H9 (cell line): Measurements from ENCODE around the gene UNC5A. TPM values are rescaled to one million over a fixed set of nuclear protein-coding genes. Genes with fewer than 3 reads are reported as not detected.

ENCODE experiments used
- DNase-seq: peaks from one replicate; pipeline ENCODE4 v3.0.0-alpha.2; 2017
- H2AFZ ChIP-seq: one replicate; pipeline ENCODE4 v1.6.1; 2013; ENCODE audit warnings: mild to moderate bottlenecking, low read length, control low read depth, moderate library complexity
- H2AK5ac ChIP-seq: 2 replicates; pipeline ENCODE4 v1.6.1; 2013; ENCODE audit warnings: low read length, control low read depth, mixed read lengths; ENCODE audit not compliant: insufficient read length
- H2BK120ac ChIP-seq: one replicate; pipeline ENCODE4 v1.6.1; 2013; ENCODE audit warnings: low read depth, mild to moderate bottlenecking, low read length, control low read depth, inconsistent platforms; ENCODE audit not compliant: poor library complexity, severe bottlenecking
- H2BK12ac ChIP-seq: 2 replicates; pipeline ENCODE4 v1.6.1; 2013; ENCODE audit warnings: low read length, control low read depth, mixed read lengths, low read depth; ENCODE audit not compliant: insufficient read length
- H2BK15ac ChIP-seq: 2 replicates; pipeline ENCODE4 v1.6.1; 2013; ENCODE audit warnings: low read depth, low read length, control low read depth
- H2BK20ac ChIP-seq: one replicate; pipeline ENCODE4 v1.6.1; 2013; ENCODE audit warnings: low read depth, mild to moderate bottlenecking, low read length, control low read depth, inconsistent platforms; ENCODE audit not compliant: poor library complexity, severe bottlenecking
- H2BK5ac ChIP-seq: 2 replicates; pipeline ENCODE4 v1.6.1; 2013; ENCODE audit warnings: low read length, control low read depth, mixed read lengths; ENCODE audit not compliant: insufficient read length
- H3K14ac ChIP-seq: 2 replicates; pipeline ENCODE4 v1.6.1; 2013; ENCODE audit warnings: low read length, control low read depth; ENCODE audit not compliant: insufficient read depth
- H3K18ac ChIP-seq: 2 replicates; pipeline ENCODE4 v1.6.1; 2013; ENCODE audit warnings: low read depth, mild to moderate bottlenecking, mixed read lengths, low read length, control low read depth; ENCODE audit not compliant: insufficient read length
- H3K23ac ChIP-seq: 2 replicates; pipeline ENCODE4 v1.6.1; 2013; ENCODE audit warnings: low read length, control low read depth, mixed read lengths, low read depth; ENCODE audit not compliant: insufficient read length
- H3K23me2 ChIP-seq: 2 replicates; pipeline ENCODE4 v1.6.1; 2013; ENCODE audit warnings: low read depth, mild to moderate bottlenecking, mixed read lengths, low read length, control low read depth; ENCODE audit not compliant: insufficient read length, poor library complexity, severe bottlenecking
- H3K27ac ChIP-seq: 2 replicates; pipeline ENCODE4 v1.5.1; 2013; ENCODE audit warnings: low read length, control low read depth, mixed read lengths, low read depth; ENCODE audit not compliant: insufficient read length
- H3K27me3 ChIP-seq: 2 replicates; pipeline ENCODE4 v1.6.1; 2013; ENCODE audit warnings: low read length, control low read depth, inconsistent platforms; ENCODE audit not compliant: insufficient read depth
- H3K4ac ChIP-seq: 2 replicates; pipeline ENCODE4 v1.6.1; 2013; ENCODE audit warnings: low read depth, mild to moderate bottlenecking, control low read depth, inconsistent platforms, low read length, moderate library complexity
- H3K4me1 ChIP-seq: 2 replicates; pipeline ENCODE4 v1.6.1; 2013; ENCODE audit warnings: low read length, control low read depth, inconsistent platforms; ENCODE audit not compliant: insufficient read depth
- H3K4me2 ChIP-seq: 2 replicates; pipeline ENCODE4 v1.6.1; 2013; ENCODE audit warnings: low read length, control low read depth, mixed read lengths; ENCODE audit not compliant: insufficient read length, insufficient read depth
- H3K56ac ChIP-seq: 2 replicates; pipeline ENCODE4 v1.6.1; 2013; ENCODE audit warnings: low read depth, mild to moderate bottlenecking, mixed read lengths, low read length, control low read depth; ENCODE audit not compliant: insufficient read length
- H3K79me1 ChIP-seq: 2 replicates; pipeline ENCODE4 v1.6.1; 2013; ENCODE audit warnings: low read depth, mild to moderate bottlenecking, moderate library complexity, low read length, control low read depth, inconsistent platforms; ENCODE audit not compliant: insufficient read depth, poor library complexity, severe bottlenecking
- H3K79me2 ChIP-seq: 2 replicates; pipeline ENCODE4 v1.6.1; 2013; ENCODE audit warnings: low read length, control low read depth, inconsistent platforms; ENCODE audit not compliant: insufficient read depth
- H3K9ac ChIP-seq: 2 replicates; pipeline ENCODE4 v1.6.1; 2013; ENCODE audit warnings: low read length, control low read depth, mixed read lengths; ENCODE audit not compliant: insufficient read length; ENCODE audit errors: extremely low read depth
- H3K9me3 ChIP-seq: one replicate; pipeline ENCODE4 v1.6.1; 2013; ENCODE audit warnings: low read depth, low read length, inconsistent platforms; ENCODE audit not compliant: control insufficient read depth
- H3T11ph ChIP-seq: one replicate; pipeline ENCODE4 v1.6.1; 2013; ENCODE audit warnings: mild to moderate bottlenecking, low read length, control low read depth, inconsistent platforms
- H4K20me1 ChIP-seq: one replicate; pipeline ENCODE4 v1.6.1; 2013; ENCODE audit not compliant: control insufficient read depth, insufficient read length, insufficient read depth
- H4K5ac ChIP-seq: 2 replicates; pipeline ENCODE4 v1.6.1; 2013; ENCODE audit warnings: low read depth, mild to moderate bottlenecking, mixed read lengths, low read length, control low read depth; ENCODE audit not compliant: insufficient read length
- H4K8ac ChIP-seq: replicated peaks from 2 replicates; pipeline ENCODE4 v1.6.1; 2013; ENCODE audit warnings: low read length, control low read depth, mixed read lengths, low read depth; ENCODE audit not compliant: insufficient read length
- H4K91ac ChIP-seq: 2 replicates; pipeline ENCODE4 v1.6.1; 2013; ENCODE audit warnings: low read depth, mild to moderate bottlenecking, moderate library complexity, mixed read lengths, low read length, control low read depth; ENCODE audit not compliant: insufficient read length
- H3K27ac Mint-ChIP-seq, 3 experiments: 2 replicates in 2 of 3; 3 replicates in 1 of 3; pipeline ENCODE4 v1.8.0; 2020 to 2021; ENCODE audit warnings: mixed read lengths in 3 of 3, mild to moderate bottlenecking in 1 of 3, moderate library complexity in 1 of 3
- H3K27me3 Mint-ChIP-seq: 2 replicates; pipeline ENCODE4 v1.8.0; 2021; ENCODE audit warnings: low read depth, mild to moderate bottlenecking, moderate library complexity, mixed read lengths
- H3K36me3 Mint-ChIP-seq, 3 experiments: 2 replicates in 2 of 3; 3 replicates in 1 of 3; pipeline ENCODE4 v1.8.0; 2020 to 2021; ENCODE audit warnings: low read depth in 3 of 3, mixed read lengths in 3 of 3; ENCODE audit not compliant: insufficient read depth in 1 of 3
- H3K4me1 Mint-ChIP-seq, 2 experiments: 2 replicates each; pipeline ENCODE4 v1.8.0; 2020; ENCODE audit warnings: mixed read lengths in 2 of 2
- H3K4me3 Mint-ChIP-seq, 2 experiments: 2 replicates in 1 of 2; 3 replicates in 1 of 2; pipeline ENCODE4 v1.8.0; 2020 to 2021; ENCODE audit warnings: mild to moderate bottlenecking in 2 of 2, mixed read lengths in 2 of 2, moderate library complexity in 1 of 2
- H3K9me3 Mint-ChIP-seq, 2 experiments: 2 replicates in 1 of 2; 3 replicates in 1 of 2; pipeline ENCODE4 v1.8.0; 2020; ENCODE audit warnings: mild to moderate bottlenecking in 2 of 2, mixed read lengths in 2 of 2, moderate library complexity in 1 of 2
- CTCF ChIP-seq: fragments of 200-600 bp; sonication (generic); conservative IDR thresholded peaks from 3 replicates; pipeline ENCODE4 v1.8.0; 2021; ENCODE audit warnings: antibody characterized with exemption, mild to moderate bottlenecking
- WGBS: extraction: QIAGEN DNeasy Blood & Tissue Kit; methylation state at CpG from one replicate; pipeline ENCODE4 v1.1.7; 2013; ENCODE audit warnings: missing lambda C conversion rate, low lambda C conversion rate, mixed read lengths; ENCODE audit not compliant: insufficient read length; ENCODE audit errors: extremely low coverage; 5-methylcytosine and 5-hydroxymethylcytosine counted together
- total RNA-seq: library from RNA; stranded (reverse); gene quantifications from 2 replicates; pipeline ENCODE4 v1.2.1, GENCODE V29; 2021

Gene UNC5A
- total RNA-seq, 1 experiment from 2014 or later: 4.4 TPM

DNA sequence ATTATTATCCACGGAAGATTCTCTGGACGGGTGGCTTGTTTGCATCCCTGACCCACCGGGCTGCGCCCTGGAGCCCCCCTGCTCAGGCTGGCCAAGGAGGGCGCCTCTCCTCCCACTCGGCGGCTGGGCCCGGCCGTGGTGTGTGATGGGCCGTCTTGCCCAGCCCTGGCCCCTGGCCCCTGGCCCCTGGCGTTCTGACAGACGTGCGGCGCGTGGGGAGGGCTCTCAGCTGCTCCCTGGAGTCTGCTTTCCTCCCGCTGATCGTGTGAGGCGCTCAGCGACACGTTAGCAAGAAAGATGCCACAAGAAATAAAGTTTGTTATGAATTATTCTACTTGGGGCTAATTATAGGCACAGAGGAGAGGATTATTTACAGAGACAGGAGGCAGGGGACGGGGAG, 33.3 kb downstream of the UNC5A start:
- no CpG with 5 or more reads among the region's 21 CpGs for WGBS
- Histone ChIP-seq H2BK5ac (no peak overlapping the region), H3K4me1 (no peaks in the 10 kb centered on the region), H4K5ac (no peak overlapping the region), H3K27ac (no peak overlapping the region), H3K9ac (no peak overlapping the region), H2BK120ac (no peak overlapping the region), H4K20me1 (no peaks in the 10 kb centered on the region), H3K4ac (no peak overlapping the region), H3K14ac (no peak overlapping the region), H4K91ac (no peak overlapping the region), H3K79me1 (no peaks in the 10 kb centered on the region), H3K23ac (no peak overlapping the region), H3T11ph (no peak overlapping the region), H2BK12ac (no peak overlapping the region), H3K9me3 (no peaks in the 10 kb centered on the region), H3K4me2 (no peak overlapping the region), H3K18ac (no peak overlapping the region), H3K27me3 (no peaks in the 10 kb centered on the region), H3K23me2 (no peaks in the 10 kb centered on the region), H2AFZ (no peak overlapping the region), H2BK15ac (no peak overlapping the region), H3K56ac (no peak overlapping the region), H2BK20ac (no peak overlapping the region), H4K8ac (no peak overlapping the region), H2AK5ac (no peak overlapping the region), H3K79me2 (no peaks in the 10 kb centered on the region)
- H3K4me1 Mint-ChIP-seq: peaks cover 7 to 35% of the 10 kb centered on the region in 2 experiments
- no peak for TF ChIP-seq CTCF
- no peaks in the 10 kb centered on the region for H3K36me3 Mint-ChIP-seq
- H3K27me3 Mint-ChIP-seq: peaks cover 21% of the 10 kb centered on the region
- no peaks in the 10 kb centered on the region; a peak in 1 of 5 replicates for H3K9me3 Mint-ChIP-seq
- no peak for DNase-seq
- H3K4me3 Mint-ChIP-seq: no peak overlapping the region
- H3K27ac Mint-ChIP-seq: peak overlapping the region in 1 of 3 experiments; percentile 80; a peak in 1 of 7 replicates
